ENCODE data around the gene CDCA7.

Gene CDCA7

GRCh38 chr2:173401716-173402326 lies 47.1 kb downstream of the CDCA7 start:
- Histone ChIP-seq H3K27me3 (ENCODE audit: insufficient read depth, low read length) (peaks cover 42% of the 10 kb centered on the region), H3K27ac (ENCODE audit: low read depth, low read length) (no peak overlapping the region), H2AFZ (ENCODE audit: low read length, unreplicated experiment) (peak overlapping the region; percentile 74)

DNA sequence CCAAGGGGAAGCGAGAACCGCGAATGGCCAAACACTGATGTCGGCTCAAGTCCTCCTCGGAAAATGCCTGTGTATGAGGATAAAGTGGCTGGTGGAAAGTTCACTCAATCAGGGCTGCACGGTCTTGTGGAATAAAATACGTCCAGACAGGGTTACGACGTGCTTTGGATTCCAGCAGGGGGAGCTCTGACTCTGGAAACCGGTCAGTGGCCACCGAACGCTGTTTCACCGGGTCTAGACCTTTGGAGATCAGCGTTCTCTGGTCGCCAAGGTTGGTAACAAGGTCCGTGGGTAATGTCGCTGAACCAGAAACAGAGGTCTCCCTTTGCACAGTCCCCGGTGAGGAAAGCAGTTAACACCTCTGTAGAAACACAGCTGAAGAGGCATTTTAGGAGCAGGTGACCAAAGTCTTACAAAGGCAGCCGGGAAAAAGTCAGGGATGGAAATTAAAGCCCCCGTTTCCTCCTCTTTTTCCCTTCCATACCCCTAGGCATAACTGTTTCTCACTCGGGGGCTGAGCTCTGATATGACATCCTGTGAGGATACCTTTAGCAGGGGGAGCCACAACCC lies 47.8 kb downstream of the CDCA7 start:
- H2AFZ ChIP-seq (ENCODE audit: low read length, unreplicated experiment) = no peak overlapping the region
- no peak overlapping the region for H3K27ac ChIP-seq (ENCODE audit: low read depth, low read length)
- no peaks in the 10 kb centered on the region for H3K79me2 ChIP-seq (ENCODE audit: control insufficient read depth, insufficient read depth, low read length, unreplicated experiment)
- peaks cover 4% of the 10 kb centered on the region for H3K4me1 ChIP-seq (ENCODE audit: control insufficient read depth, insufficient read depth, low read length, unreplicated experiment)
- peaks cover 42% of the 10 kb centered on the region for H3K27me3 ChIP-seq (ENCODE audit: insufficient read depth, low read length)
- no peaks in the 10 kb centered on the region for H3K36me3 ChIP-seq (ENCODE audit: insufficient read depth, low read length)
- H3K4me3 ChIP-seq (ENCODE audit: low read depth, low read length) = peak overlapping the region; percentile 70

More at GRCh38 chr2:173401716-173402326, 47.1 kb downstream of the CDCA7 start:
- Histone ChIP-seq H3K4me3 (ENCODE audit: low read depth, low read length) (peak overlapping the region; percentile 70), H3K36me3 (ENCODE audit: insufficient read depth, low read length) (no peaks in the 10 kb centered on the region), H3K79me2 (ENCODE audit: control insufficient read depth, insufficient read depth, low read length, unreplicated experiment) (no peaks in the 10 kb centered on the region), H3K4me1 (ENCODE audit: control insufficient read depth, insufficient read depth, low read length, unreplicated experiment) (no peaks in the 10 kb centered on the region)

- no peak overlapping the region for H3K27ac ChIP-seq (ENCODE audit: low read depth, low read length)
- H3K4me3 ChIP-seq (ENCODE audit: low read depth, low read length) = no peak overlapping the region
- H2AFZ ChIP-seq (ENCODE audit: low read length, unreplicated experiment) = no peak overlapping the region
- no peaks in the 10 kb centered on the region for H3K36me3 ChIP-seq (ENCODE audit: insufficient read depth, low read length)
- H3K79me2 ChIP-seq (ENCODE audit: control insufficient read depth, insufficient read depth, low read length, unreplicated experiment) = no peaks in the 10 kb centered on the region
- peaks cover 41% of the 10 kb centered on the region for H3K27me3 ChIP-seq (ENCODE audit: insufficient read depth, low read length)
- peaks cover 6% of the 10 kb centered on the region for H3K4me1 ChIP-seq (ENCODE audit: control insufficient read depth, insufficient read depth, low read length, unreplicated experiment)
Measured at GRCh38 chr2:173404841-173405750, 50.4 kb downstream of the CDCA7 start.

GRCh38 chr2:173407176-173407575 lies 52.5 kb downstream of the CDCA7 start:
- no peak overlapping the region for H3K27ac ChIP-seq (ENCODE audit: low read depth, low read length)
- H3K27me3 ChIP-seq (ENCODE audit: insufficient read depth, low read length) = peaks cover 35% of the 10 kb centered on the region; the same call in 1 of the 2 replicates
- H3K36me3 ChIP-seq (ENCODE audit: insufficient read depth, low read length) = no peaks in the 10 kb centered on the region
- no peak overlapping the region for H3K4me3 ChIP-seq (ENCODE audit: low read depth, low read length)
- no peaks in the 10 kb centered on the region for H3K79me2 ChIP-seq (ENCODE audit: control insufficient read depth, insufficient read depth, low read length, unreplicated experiment)
- no peak overlapping the region for H2AFZ ChIP-seq (ENCODE audit: low read length, unreplicated experiment)
- H3K4me1 ChIP-seq (ENCODE audit: control insufficient read depth, insufficient read depth, low read length, unreplicated experiment) = peaks cover 6% of the 10 kb centered on the region

GRCh38 chr2:173407646-173408045 lies 53.0 kb downstream of the CDCA7 start:
- Histone ChIP-seq H2AFZ (ENCODE audit: low read length, unreplicated experiment) (no peak overlapping the region), H3K36me3 (ENCODE audit: insufficient read depth, low read length) (no peaks in the 10 kb centered on the region), H3K4me3 (ENCODE audit: low read depth, low read length) (no peak overlapping the region), H3K27ac (ENCODE audit: low read depth, low read length) (no peak overlapping the region), H3K4me1 (ENCODE audit: control insufficient read depth, insufficient read depth, low read length, unreplicated experiment) (peaks cover 6% of the 10 kb centered on the region), H3K27me3 (ENCODE audit: insufficient read depth, low read length) (peaks cover 35% of the 10 kb centered on the region; the same call in 1 of the 2 replicates), H3K79me2 (ENCODE audit: control insufficient read depth, insufficient read depth, low read length, unreplicated experiment) (no peaks in the 10 kb centered on the region)

GRCh38 chr2:173410579-173410978 lies 55.9 kb downstream of the CDCA7 start:
- no peak overlapping the region for H2AFZ ChIP-seq (ENCODE audit: low read length, unreplicated experiment)
- no peaks in the 10 kb centered on the region for H3K79me2 ChIP-seq (ENCODE audit: control insufficient read depth, insufficient read depth, low read length, unreplicated experiment)
- H3K36me3 ChIP-seq (ENCODE audit: insufficient read depth, low read length) = no peaks in the 10 kb centered on the region
- peaks cover 14% of the 10 kb centered on the region; the same call in 1 of the 2 replicates for H3K27me3 ChIP-seq (ENCODE audit: insufficient read depth, low read length)
- H3K4me3 ChIP-seq (ENCODE audit: low read depth, low read length) = no peak overlapping the region
- peaks cover 14% of the 10 kb centered on the region for H3K4me1 ChIP-seq (ENCODE audit: control insufficient read depth, insufficient read depth, low read length, unreplicated experiment)
- H3K27ac ChIP-seq (ENCODE audit: low read depth, low read length) = no peak overlapping the region

DNA sequence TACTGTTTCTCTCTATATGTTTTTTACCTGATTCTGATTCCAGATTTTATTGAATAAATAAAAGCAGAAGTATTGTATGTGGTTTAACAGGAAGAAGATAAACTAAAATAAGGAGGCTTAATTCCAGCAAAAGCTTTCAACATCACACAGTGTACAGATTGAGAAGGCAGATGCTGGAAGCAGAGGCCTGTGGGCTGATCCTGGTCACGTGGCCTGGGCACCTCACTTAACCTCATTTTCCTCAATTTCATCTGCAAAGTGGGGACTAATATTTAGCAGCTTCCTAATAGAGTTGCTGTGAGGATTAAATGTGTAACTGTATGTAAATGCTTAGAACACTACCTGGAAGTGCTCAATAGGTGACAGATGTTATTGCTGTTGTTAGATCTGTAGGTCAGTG lies 58.0 kb downstream of the CDCA7 start:
- Histone ChIP-seq H3K27ac (ENCODE audit: low read depth, low read length) (no peak overlapping the region), H2AFZ (ENCODE audit: low read length, unreplicated experiment) (no peak overlapping the region), H3K79me2 (ENCODE audit: control insufficient read depth, insufficient read depth, low read length, unreplicated experiment) (no peaks in the 10 kb centered on the region), H3K4me1 (ENCODE audit: control insufficient read depth, insufficient read depth, low read length, unreplicated experiment) (peaks cover 9% of the 10 kb centered on the region), H3K4me3 (ENCODE audit: low read depth, low read length) (no peak overlapping the region), H3K36me3 (ENCODE audit: insufficient read depth, low read length) (no peaks in the 10 kb centered on the region), H3K27me3 (ENCODE audit: insufficient read depth, low read length) (peaks cover 7% of the 10 kb centered on the region; the same call in 1 of the 2 replicates)

- no peak overlapping the region for H2AFZ ChIP-seq (ENCODE audit: low read length, unreplicated experiment)
- H3K4me1 ChIP-seq (ENCODE audit: control insufficient read depth, insufficient read depth, low read length, unreplicated experiment) = peaks cover 8% of the 10 kb centered on the region
- peaks cover 20% of the 10 kb centered on the region for H3K27me3 ChIP-seq (ENCODE audit: insufficient read depth, low read length)
- no peaks in the 10 kb centered on the region for H3K79me2 ChIP-seq (ENCODE audit: control insufficient read depth, insufficient read depth, low read length, unreplicated experiment)
- H3K4me3 ChIP-seq (ENCODE audit: low read depth, low read length) = no peak overlapping the region
- H3K27ac ChIP-seq (ENCODE audit: low read depth, low read length) = no peak overlapping the region
- H3K36me3 ChIP-seq (ENCODE audit: insufficient read depth, low read length) = no peaks in the 10 kb centered on the region
Measured at GRCh38 chr2:173414823-173415322, 60.2 kb downstream of the CDCA7 start.

- Histone ChIP-seq H3K79me2 (ENCODE audit: control insufficient read depth, insufficient read depth, low read length, unreplicated experiment) (no peaks in the 10 kb centered on the region), H2AFZ (ENCODE audit: low read length, unreplicated experiment) (no peak overlapping the region), H3K27ac (ENCODE audit: low read depth, low read length) (no peak overlapping the region), H3K27me3 (ENCODE audit: insufficient read depth, low read length) (peaks cover 24% of the 10 kb centered on the region), H3K4me3 (ENCODE audit: low read depth, low read length) (no peak overlapping the region), H3K4me1 (ENCODE audit: control insufficient read depth, insufficient read depth, low read length, unreplicated experiment) (peaks cover 8% of the 10 kb centered on the region), H3K36me3 (ENCODE audit: insufficient read depth, low read length) (no peaks in the 10 kb centered on the region)
Measured at GRCh38 chr2:173415431-173416381, 61.0 kb downstream of the CDCA7 start.

Measured in ACC112 (cell line).